Transverse colon (tissue), 3 donors: ENCODE data around the gene FTSJ1.

ENCODE experiments used
- EP300 ChIP-seq: sonication (generic); formaldehyde crosslinking; IDR thresholded peaks from one replicate; pipeline ENCODE4 v1.6.1; 2017; ENCODE audit warnings: antibody characterized with exemption, low read depth
- POLR2A ChIP-seq: fragments of 450-650 bp; IDR thresholded peaks from one replicate; pipeline ENCODE4 v1.6.1; 2016; ENCODE audit warnings: antibody characterized with exemption, mild to moderate bottlenecking, moderate library complexity
- TF ChIP-seq, protein P1 (sequence below), 5 experiments: fragments of 200-600 bp in 3 of 5; fragments of 450-650 bp in 2 of 5; sonication (generic) in 3 of 5; IDR thresholded peaks; 1 replicate in 2 of 5; 2 replicates in 3 of 5; pipeline ENCODE4 v1.5.1; 2016 to 2017; ENCODE audit warnings: antibody characterized with exemption in 5 of 5, inconsistent platforms in 3 of 5, mild to moderate bottlenecking in 2 of 5, moderate library complexity in 1 of 5

DNA sequence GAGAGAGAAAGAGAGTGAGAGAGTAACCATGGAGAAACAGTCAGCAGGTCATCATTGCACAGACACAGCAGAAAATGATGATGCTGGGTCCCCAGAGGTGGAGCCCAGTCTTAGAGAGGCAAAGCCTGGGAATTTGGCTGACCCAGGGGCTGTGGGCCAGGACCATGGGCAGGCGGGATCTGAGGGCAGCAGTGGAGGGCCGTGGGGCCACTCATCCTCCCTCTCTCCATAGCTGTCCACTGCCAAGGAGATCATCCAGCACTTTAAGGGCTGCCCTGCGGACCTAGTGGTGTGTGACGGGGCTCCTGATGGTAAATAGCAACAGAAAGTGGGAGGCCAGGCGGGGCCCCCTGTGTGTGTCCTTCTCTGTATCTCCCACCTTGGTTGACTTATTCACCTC is 2.8 kb downstream of the FTSJ1 start:
- TF ChIP-seq, protein P1, sequence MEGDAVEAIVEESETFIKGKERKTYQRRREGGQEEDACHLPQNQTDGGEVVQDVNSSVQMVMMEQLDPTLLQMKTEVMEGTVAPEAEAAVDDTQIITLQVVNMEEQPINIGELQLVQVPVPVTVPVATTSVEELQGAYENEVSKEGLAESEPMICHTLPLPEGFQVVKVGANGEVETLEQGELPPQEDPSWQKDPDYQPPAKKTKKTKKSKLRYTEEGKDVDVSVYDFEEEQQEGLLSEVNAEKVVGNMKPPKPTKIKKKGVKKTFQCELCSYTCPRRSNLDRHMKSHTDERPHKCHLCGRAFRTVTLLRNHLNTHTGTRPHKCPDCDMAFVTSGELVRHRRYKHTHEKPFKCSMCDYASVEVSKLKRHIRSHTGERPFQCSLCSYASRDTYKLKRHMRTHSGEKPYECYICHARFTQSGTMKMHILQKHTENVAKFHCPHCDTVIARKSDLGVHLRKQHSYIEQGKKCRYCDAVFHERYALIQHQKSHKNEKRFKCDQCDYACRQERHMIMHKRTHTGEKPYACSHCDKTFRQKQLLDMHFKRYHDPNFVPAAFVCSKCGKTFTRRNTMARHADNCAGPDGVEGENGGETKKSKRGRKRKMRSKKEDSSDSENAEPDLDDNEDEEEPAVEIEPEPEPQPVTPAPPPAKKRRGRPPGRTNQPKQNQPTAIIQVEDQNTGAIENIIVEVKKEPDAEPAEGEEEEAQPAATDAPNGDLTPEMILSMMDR (IDR thresholded peaks at IDR 0.05), result no peak
- TF ChIP-seq POLR2A (no peak), EP300 (no peak)
